SK-N-SH (cell line): ENCODE measurements around the gene CFAP299. TPM values are rescaled to one million over a fixed set of nuclear protein-coding genes. Genes with fewer than 3 reads are reported as not detected.

Experiments used
- CTCF ChIA-PET: fragments of 300-600, 350-600 bp; formaldehyde crosslinking; extraction: SDS; loops from one replicate; lab custom pipeline; 2021; lab: Yijun Ruan, JAX
- POLR2A ChIA-PET: fragments of 350-600 bp; sonication (Branson Sonifier 250); formaldehyde crosslinking; extraction: SDS; loops from one replicate; lab custom pipeline; 2020; ENCODE audit warnings: antibody characterized with exemption, inconsistent platforms; lab: Yijun Ruan, JAX
- DNase-seq: peaks from one replicate; pipeline ENCODE4 v3.0.0; 2012
- H2AFZ ChIP-seq: fragments of 200-600 bp; sonication (generic); 2 replicates; pipeline ENCODE4 v1.8.1; 2016; ENCODE audit warnings: antibody characterized with exemption, mild to moderate bottlenecking, low read depth
- H3F3A ChIP-seq: fragments of 200-600 bp; sonication (generic); replicated peaks from 2 replicates; pipeline ENCODE3; 2016; ENCODE audit warnings: antibody characterized with exemption, mild to moderate bottlenecking; ENCODE audit not compliant: insufficient read depth
- H3K27ac ChIP-seq, 2 experiments: fragments of 200-500 bp in 1 of 2; fragments of 200-600 bp in 1 of 2; sonication (Bioruptor generic) in 1 of 2; sonication (generic), shearing (Covaris generic) in 1 of 2; 2 replicates each; pipeline versions ENCODE4 v1.5.1 to v1.6.1; 2014 to 2016; ENCODE audit warnings: low read depth in 2 of 2, inconsistent platforms in 1 of 2, low read length in 1 of 2, mild to moderate bottlenecking in 1 of 2, mixed read lengths in 1 of 2
- H3K27me3 ChIP-seq: fragments of 200-600 bp; sonication (generic), shearing (Covaris generic); 2 replicates; pipeline ENCODE4 v1.6.1; 2016; ENCODE audit warnings: mixed run types; ENCODE audit not compliant: insufficient read depth
- H3K36me3 ChIP-seq, 2 experiments: fragments of 200-500 bp in 1 of 2; fragments of 200-600 bp in 1 of 2; sonication (Bioruptor generic) in 1 of 2; sonication (generic) in 1 of 2; replicated peaks in 1 of 2; 2 replicates each; pipeline versions ENCODE3 to v1.5.1; 2014 to 2016; ENCODE audit warnings: low read length in 1 of 2, mild to moderate bottlenecking in 1 of 2; ENCODE audit not compliant: insufficient read depth in 2 of 2, control insufficient read depth in 1 of 2
- H3K4me1 ChIP-seq, 2 experiments: fragments of 200-500 bp in 1 of 2; fragments of 200-600 bp in 1 of 2; sonication (Bioruptor generic) in 1 of 2; sonication (generic), shearing (Covaris generic) in 1 of 2; 2 replicates each; pipeline versions ENCODE4 v1.5.1 to v1.6.1; 2014 to 2016; ENCODE audit warnings: low read depth in 1 of 2, low read length in 1 of 2, mixed run types in 1 of 2; ENCODE audit not compliant: insufficient read depth in 2 of 2, control insufficient read depth in 1 of 2
- H3K4me2 ChIP-seq: fragments of 200-600 bp; sonication (generic), shearing (Covaris generic); 2 replicates; pipeline ENCODE4 v1.6.1; 2017; ENCODE audit warnings: mixed run types
- H3K4me3 ChIP-seq, 2 experiments: fragments of 200-500 bp in 1 of 2; fragments of 200-600 bp in 1 of 2; sonication (Bioruptor generic) in 1 of 2; sonication (generic), shearing (Covaris generic) in 1 of 2; 2 replicates each; pipeline versions ENCODE4 v1.5.1 to v1.8.1; 2014 to 2016; ENCODE audit warnings: low read depth in 2 of 2, inconsistent platforms in 1 of 2, low read length in 1 of 2, mild to moderate bottlenecking in 1 of 2, mixed read lengths in 1 of 2, moderate library complexity in 1 of 2
- H3K79me2 ChIP-seq: fragments of 200-600 bp; sonication (generic); 2 replicates; pipeline ENCODE4 v1.8.1; 2017; ENCODE audit warnings: mild to moderate bottlenecking; ENCODE audit not compliant: insufficient read depth
- H3K9ac ChIP-seq: fragments of 200-600 bp; sonication (generic); 2 replicates; pipeline ENCODE4 v1.6.1; 2017; ENCODE audit warnings: mixed run types
- H3K9me2 ChIP-seq: fragments of 200-600 bp; sonication (generic); 2 replicates; pipeline ENCODE4 v1.6.1; 2017; ENCODE audit warnings: mixed run types
- H3K9me3 ChIP-seq: fragments of 200-600 bp; sonication (generic); 2 replicates; pipeline ENCODE4 v1.6.1; 2017; ENCODE audit warnings: mixed run types, mild to moderate bottlenecking, moderate library complexity
- H4K20me1 ChIP-seq: fragments of 200-600 bp; sonication (generic); 2 replicates; pipeline ENCODE4 v1.6.1; 2017; ENCODE audit warnings: mild to moderate bottlenecking, mixed run types; ENCODE audit not compliant: insufficient read depth
- CHD2 ChIP-seq: fragments of 150-350 bp; IDR thresholded peaks from 2 replicates; pipeline ENCODE4 v1.6.1; 2018; ENCODE audit warnings: low read length; ENCODE audit not compliant: partially characterized antibody
- ELF1 ChIP-seq: IDR thresholded peaks from 2 replicates; pipeline ENCODE4 v1.4.0; 2012
- EZH2phosphoT487 ChIP-seq: fragments of 200-600 bp; sonication (generic); IDR thresholded peaks from 2 replicates; pipeline ENCODE4 v1.6.1; 2017; ENCODE audit warnings: low read depth, mixed run types, mild to moderate bottlenecking, antibody characterized with exemption, moderate library complexity, borderline replicate concordance
- FOXM1 ChIP-seq: IDR thresholded peaks from 2 replicates; pipeline ENCODE4 v1.4.0; 2012; ENCODE audit warnings: low read depth, mild to moderate bottlenecking
- GABPA ChIP-seq: IDR thresholded peaks from 2 replicates; pipeline ENCODE4 v1.4.0; 2012; ENCODE audit warnings: low read depth, mild to moderate bottlenecking
- GATA2 ChIP-seq: sonication (generic); formaldehyde crosslinking; IDR thresholded peaks from 2 replicates; pipeline ENCODE4 v1.5.0; 2020; ENCODE audit warnings: mild to moderate bottlenecking, missing genetic modification reagents
- IRF3 ChIP-seq: fragments of 150-350 bp; IDR thresholded peaks from 2 replicates; pipeline ENCODE4 v1.6.1; 2016; ENCODE audit warnings: mild to moderate bottlenecking, low read depth, low read length
- MAX ChIP-seq: IDR thresholded peaks from 2 replicates; pipeline ENCODE4 v1.4.0; 2012; ENCODE audit warnings: low read depth
- NFIC ChIP-seq: IDR thresholded peaks from 2 replicates; pipeline ENCODE4 v1.4.0; 2012; ENCODE audit warnings: borderline replicate concordance
- NRF1 ChIP-seq: IDR thresholded peaks from 2 replicates; pipeline ENCODE4 v1.6.1; 2012; ENCODE audit warnings: low read depth, mild to moderate bottlenecking, low read length
- RAD21 ChIP-seq: IDR thresholded peaks from 2 replicates; pipeline ENCODE4 v1.6.1; 2012; ENCODE audit warnings: mild to moderate bottlenecking, low read length
- RFX5 ChIP-seq: IDR thresholded peaks from 2 replicates; pipeline ENCODE4 v1.6.1; 2012; ENCODE audit warnings: mild to moderate bottlenecking, improper control_type of control experiment, low read length
- SMC3 ChIP-seq: IDR thresholded peaks from 2 replicates; pipeline ENCODE4 v1.6.1; 2012; ENCODE audit warnings: low read depth, low read length, improper control_type of control experiment
- TAF1 ChIP-seq: IDR thresholded peaks from 2 replicates; pipeline ENCODE4 v1.6.1; 2012; ENCODE audit warnings: low read depth, mild to moderate bottlenecking, low read length, moderate library complexity, borderline replicate concordance
- TEAD4 ChIP-seq: IDR thresholded peaks from 2 replicates; pipeline ENCODE4 v1.4.0; 2012; ENCODE audit warnings: mild to moderate bottlenecking, borderline replicate concordance; ENCODE audit not compliant: insufficient read depth
- YY1 ChIP-seq: IDR thresholded peaks from 2 replicates; pipeline ENCODE4 v1.4.0; 2012; ENCODE audit warnings: low read depth, mild to moderate bottlenecking
- ZBTB33 ChIP-seq: IDR thresholded peaks from 2 replicates; pipeline ENCODE4 v1.4.0; 2012; ENCODE audit warnings: low read depth, borderline replicate concordance
- WGBS: methylation state at CpG from one replicate; pipeline ENCODE4 v1.1.6; 2017; ENCODE audit warnings: low lambda C conversion rate; 5-methylcytosine and 5-hydroxymethylcytosine counted together
- polyA plus RNA-seq, 3 experiments: library from polyadenylated mRNA; depleted of rRNA; stranded (reverse); fragments of >200 nt; gene quantifications; 2 replicates each; pipeline ENCODE4 v1.2.3, GENCODE V29; 2012
- TF ChIP-seq, protein P1 (sequence below): IDR thresholded peaks from 2 replicates; pipeline ENCODE4; 2012

CFAP299 gene
- polyA plus RNA-seq, 1 of the 3 experiments (the other 2 are of a cell fraction) = 1.2 TPM

GRCh38 chr4:80498725-80499124, 163.2 kb downstream of the CFAP299 start:
- 50% methylated on average over 1 of the region's 1 CpG for WGBS
- CTCF ChIA-PET = interaction anchor here (1.3 kb wide), 1 partner anchor 11 kb away, joined by 3 read pairs; no protein-coding TSS in a partner anchor

GRCh38 chr4:80500613-80501012, 165.1 kb downstream of the CFAP299 start:
- Histone ChIP-seq H3K4me3 (no peak overlapping the region), H3K4me2 (no peak overlapping the region), H2AFZ (no peak overlapping the region; the same call in 1 of the 2 replicates), H3K9me3 (peaks cover 5% of the 10 kb centered on the region; the same call in 1 of the 2 replicates), H3F3A (no peaks in the 10 kb centered on the region), H4K20me1 (no peaks in the 10 kb centered on the region), H3K36me3 (no peaks in the 10 kb centered on the region), H3K27me3 (no peaks in the 10 kb centered on the region), H3K79me2 (no peaks in the 10 kb centered on the region), H3K27ac (no peak overlapping the region), H3K9ac (no peak overlapping the region), H3K9me2 (no peaks in the 10 kb centered on the region), H3K4me1 (no peaks in the 10 kb centered on the region)
- DNase-seq = no peak
- WGBS = 68% methylated on average over 4 of the region's 4 CpGs
- ChIA-PET CTCF (no interaction called here), POLR2A (no interaction called here)
- TF ChIP-seq ELF1 (no peak), TAF1 (no peak), EZH2phosphoT487 (no peak), NRF1 (no peak), ZBTB33 (no peak), RFX5 (no peak), IRF3 (no peak), YY1 (no peak)
- TF ChIP-seq, protein P1, sequence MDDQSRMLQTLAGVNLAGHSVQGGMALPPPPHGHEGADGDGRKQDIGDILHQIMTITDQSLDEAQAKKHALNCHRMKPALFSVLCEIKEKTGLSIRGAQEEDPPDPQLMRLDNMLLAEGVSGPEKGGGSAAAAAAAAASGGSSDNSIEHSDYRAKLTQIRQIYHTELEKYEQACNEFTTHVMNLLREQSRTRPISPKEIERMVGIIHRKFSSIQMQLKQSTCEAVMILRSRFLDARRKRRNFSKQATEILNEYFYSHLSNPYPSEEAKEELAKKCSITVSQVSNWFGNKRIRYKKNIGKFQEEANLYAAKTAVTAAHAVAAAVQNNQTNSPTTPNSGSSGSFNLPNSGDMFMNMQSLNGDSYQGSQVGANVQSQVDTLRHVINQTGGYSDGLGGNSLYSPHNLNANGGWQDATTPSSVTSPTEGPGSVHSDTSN = no peak

More at GRCh38 chr4:80498725-80499124, 163.2 kb downstream of the CFAP299 start:
- TF ChIP-seq FOXM1 (no peak), TEAD4 (no peak), GABPA (no peak), ZBTB33 (no peak), TAF1 (no peak), MAX (no peak), NRF1 (no peak), RAD21 (no peak), SMC3 (no peak), CHD2 (no peak), NFIC (no peak), EZH2phosphoT487 (no peak), GATA2 (no peak), ELF1 (no peak)
- TF ChIP-seq, protein P1 = no peak
- Histone ChIP-seq H3F3A (no peaks in the 10 kb centered on the region), H3K27ac (no peak overlapping the region), H3K27me3 (no peaks in the 10 kb centered on the region), H3K36me3 (no peaks in the 10 kb centered on the region), H4K20me1 (no peaks in the 10 kb centered on the region), H3K9ac (no peak overlapping the region), H3K4me3 (no peak overlapping the region), H3K4me1 (no peaks in the 10 kb centered on the region), H3K9me3 (peaks cover 5% of the 10 kb centered on the region; the same call in 1 of the 2 replicates), H3K79me2 (no peaks in the 10 kb centered on the region), H3K4me2 (no peak overlapping the region), H3K9me2 (no peaks in the 10 kb centered on the region), H2AFZ (no peak overlapping the region)
- POLR2A ChIA-PET = no interaction called here
- DNase-seq = no peak
